ENCODE data around the gene TRIO.

DNA sequence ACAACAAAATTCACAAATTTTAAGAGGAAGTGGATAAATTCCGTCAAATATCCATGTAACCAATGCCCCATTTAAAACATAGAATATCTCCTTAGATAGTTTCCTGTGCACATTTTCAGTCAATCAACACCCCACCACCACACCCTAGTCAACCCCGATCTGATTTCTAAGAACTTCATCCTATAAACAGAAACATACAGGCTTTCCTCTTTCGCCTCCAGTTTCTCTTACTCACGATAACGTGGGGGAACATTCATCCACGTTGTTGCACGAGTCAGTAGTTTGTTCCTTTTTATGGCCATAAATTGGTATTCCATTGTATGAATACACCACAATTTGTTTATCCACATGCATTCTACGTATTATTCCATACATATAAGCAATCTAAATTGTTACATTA is 35.6 kb upstream of the TRIO start:
- TF ChIP-seq, protein P1, sequence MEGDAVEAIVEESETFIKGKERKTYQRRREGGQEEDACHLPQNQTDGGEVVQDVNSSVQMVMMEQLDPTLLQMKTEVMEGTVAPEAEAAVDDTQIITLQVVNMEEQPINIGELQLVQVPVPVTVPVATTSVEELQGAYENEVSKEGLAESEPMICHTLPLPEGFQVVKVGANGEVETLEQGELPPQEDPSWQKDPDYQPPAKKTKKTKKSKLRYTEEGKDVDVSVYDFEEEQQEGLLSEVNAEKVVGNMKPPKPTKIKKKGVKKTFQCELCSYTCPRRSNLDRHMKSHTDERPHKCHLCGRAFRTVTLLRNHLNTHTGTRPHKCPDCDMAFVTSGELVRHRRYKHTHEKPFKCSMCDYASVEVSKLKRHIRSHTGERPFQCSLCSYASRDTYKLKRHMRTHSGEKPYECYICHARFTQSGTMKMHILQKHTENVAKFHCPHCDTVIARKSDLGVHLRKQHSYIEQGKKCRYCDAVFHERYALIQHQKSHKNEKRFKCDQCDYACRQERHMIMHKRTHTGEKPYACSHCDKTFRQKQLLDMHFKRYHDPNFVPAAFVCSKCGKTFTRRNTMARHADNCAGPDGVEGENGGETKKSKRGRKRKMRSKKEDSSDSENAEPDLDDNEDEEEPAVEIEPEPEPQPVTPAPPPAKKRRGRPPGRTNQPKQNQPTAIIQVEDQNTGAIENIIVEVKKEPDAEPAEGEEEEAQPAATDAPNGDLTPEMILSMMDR (IDR thresholded peaks at IDR 0.05), result no peak
- no peak for TF ChIP-seq POLR2A (IDR thresholded peaks at IDR 0.05)

Data from upper lobe of left lung (tissue), 4 donors.